SK-N-MC (cell line): Measurements from ENCODE around the gene KLHL30.

Experiments used
- EZH2 ChIP-seq: fragments of 200-600 bp; sonication (generic); IDR thresholded peaks from one replicate; pipeline ENCODE4 v1.6.1; 2017; ENCODE audit warnings: antibody characterized with exemption
- POLR2AphosphoS5 ChIP-seq: IDR thresholded peaks from 2 replicates; pipeline ENCODE4 v1.6.1; 2012; ENCODE audit warnings: mild to moderate bottlenecking, low read depth, low read length, borderline replicate concordance

DNA sequence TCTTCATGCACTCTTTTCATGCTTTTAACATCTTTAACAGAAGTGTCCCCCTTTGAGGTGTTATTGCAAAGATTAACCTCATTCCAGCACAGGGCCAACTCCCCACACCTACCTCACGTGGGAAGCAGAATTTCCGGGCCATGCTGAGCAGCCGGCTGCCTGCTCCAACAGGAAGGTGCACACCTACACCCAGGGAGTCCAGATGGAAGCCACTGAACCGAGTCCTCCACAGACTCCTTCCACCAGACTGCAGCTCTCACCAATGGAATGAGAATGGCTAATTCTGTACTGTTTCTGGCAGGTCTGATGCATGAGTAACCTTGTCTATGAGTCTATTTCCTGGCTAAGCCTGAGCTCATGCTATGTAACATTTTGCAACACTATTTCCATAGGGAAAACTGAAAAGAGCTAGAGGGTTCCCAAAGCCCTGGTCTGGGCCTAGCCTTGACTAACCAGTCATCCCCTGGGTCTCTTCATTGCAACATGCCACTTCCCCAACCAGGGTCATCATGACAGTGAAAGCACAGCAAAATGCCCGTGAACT is 31.3 kb downstream of the KLHL30 start:
- TF ChIP-seq POLR2AphosphoS5 (no peak), EZH2 (no peak)
